ENCODE results near the gene E2F6. TPM values are rescaled to one million over a fixed set of nuclear protein-coding genes. Genes with fewer than 3 reads are reported as not detected.
A peak's percentile ranks its signal among the peaks of the same experiment; 100 is the strongest.

E2F6 gene
- total and polyA plus RNA-seq, 9 of the 15 experiments (the other 6 are each of a cell fraction or from before 2014, with no cell fraction given) = 13.6 to 33.9 (median 26.1) TPM

- TF ChIP-seq CREB5 (CRISPR knock-in tag; IDR thresholded peaks at IDR 0.05) = no peak
- TF ChIP-seq SETDB1 (IDR thresholded peaks at IDR 0.05; ENCODE audit: low read length) = no peak
- peak; percentile 14; the same call in 1 of the 2 replicates for TF ChIP-seq ESRRA (IDR thresholded peaks at IDR 0.05; ENCODE audit: borderline replicate concordance, low read depth)
- no peak for TF ChIP-seq BDP1 (IDR thresholded peaks at IDR 0.05; ENCODE audit: insufficient read depth, insufficient read length)
- TF ChIP-seq POLR2AphosphoS5 (IDR thresholded peaks at IDR 0.05; ENCODE audit: control insufficient read depth, insufficient read depth, low read depth, low read length) = peak; percentile 42; the same call in 1 of the 2 replicates
- no peak for TF ChIP-seq ZHX1 (conservative IDR thresholded peaks at IDR 0.05; ENCODE audit: low read length)
- no peak for TF ChIP-seq STAT5B (CRISPR knock-in tag; IDR thresholded peaks at IDR 0.05)
- peak; percentile 100 for TF ChIP-seq L3MBTL2 (IDR thresholded peaks at IDR 0.05)
- no peak for TF ChIP-seq ILK (tag; IDR thresholded peaks at IDR 0.05; ENCODE audit: borderline replicate concordance, low read depth)
- TF ChIP-seq DPF2 (IDR thresholded peaks at IDR 0.05) = no peak; the same call in none of the 2 replicates
- TF ChIP-seq BMI1 (IDR thresholded peaks at IDR 0.05; ENCODE audit: low read length) = no peak
- no peak for TF ChIP-seq BRD9 (IDR thresholded peaks at IDR 0.05; ENCODE audit: low read depth, partially characterized antibody)
- peak; percentile 97 for TF ChIP-seq ARID4B (CRISPR knock-in tag; IDR thresholded peaks at IDR 0.05)
- TF ChIP-seq PATZ1 (CRISPR knock-in tag; IDR thresholded peaks at IDR 0.05; ENCODE audit: borderline replicate concordance) = no peak
- TF ChIP-seq FOS (IDR thresholded peaks at IDR 0.05; ENCODE audit: extremely low read depth, insufficient read length) = no peak
- no peak for TF ChIP-seq FUS (optimal IDR thresholded peaks at IDR 0.05; ENCODE audit: low read depth, low read length)
Measured at GRCh38 chr2:11465485-11466306, at the start of gene E2F6 (continued).

All from K562 (cell line).